Fibroblast of upper back skin (primary cell): ENCODE data around the gene PIK3R4.

Experiments
- DNase-seq: peaks from one replicate; pipeline ENCODE4 v3.0.0-alpha.2; 2013

PIK3R4 gene

DNA sequence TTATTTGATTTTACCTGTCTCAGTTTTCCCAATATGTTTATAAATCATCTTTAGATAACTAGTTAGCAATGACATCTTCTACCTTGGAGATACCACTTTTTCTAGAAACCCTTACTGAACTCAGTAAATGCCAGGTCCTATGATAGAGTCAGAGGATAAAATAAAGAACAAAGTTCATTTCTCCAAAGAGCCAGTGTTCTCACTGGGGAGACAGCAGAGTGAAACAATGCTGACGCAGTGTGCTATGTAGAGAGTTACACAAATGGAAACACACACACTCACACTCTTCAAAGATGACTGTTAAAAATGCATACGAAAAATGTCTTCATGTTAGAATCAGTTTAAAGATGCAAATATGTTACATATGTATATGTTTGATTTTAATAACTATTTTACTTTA lies 111.3 kb downstream of the PIK3R4 start:
- no peak for DNase-seq
